AG09309 (cell line): Measurements from ENCODE around the gene ARL14EP.

ENCODE experiments used
- DNase-seq: peaks from one replicate; pipeline ENCODE4 v3.0.0-alpha.2; 2010; ENCODE audit warnings: low read depth
- H3K4me3 ChIP-seq: 2 replicates; pipeline ENCODE4 v1.5.1; 2011; ENCODE audit warnings: mild to moderate bottlenecking, low read depth, low read length, moderate library complexity; ENCODE audit not compliant: control insufficient read depth
- CTCF ChIP-seq: IDR thresholded peaks from 2 replicates; pipeline ENCODE4 v1.5.1; 2011; ENCODE audit warnings: mild to moderate bottlenecking, low read depth, low read length, inconsistent platforms; ENCODE audit not compliant: insufficient read depth, control insufficient read depth; ENCODE audit errors: missing control alignments

ARL14EP gene

GRCh38 chr11:30285416-30286121 lies 37.3 kb upstream of the ARL14EP start:
- TF ChIP-seq CTCF = no peak
- DNase-seq = no peak
- no peak overlapping the region for H3K4me3 ChIP-seq

GRCh38 chr11:30291331-30291730 lies 31.6 kb upstream of the ARL14EP start:
- H3K4me3 ChIP-seq = no peak overlapping the region
- no peak for TF ChIP-seq CTCF
- DNase-seq = no peak

- no peak overlapping the region for H3K4me3 ChIP-seq
- no peak for TF ChIP-seq CTCF
- DNase-seq = no peak
Observed at GRCh38 chr11:30292545-30292944, 30.4 kb upstream of the ARL14EP start.

- DNase-seq = no peak
- no peak for TF ChIP-seq CTCF
- H3K4me3 ChIP-seq = no peak overlapping the region
Observed at GRCh38 chr11:30295178-30295885, 27.6 kb upstream of the ARL14EP start.

- no peak for DNase-seq
- no peak for TF ChIP-seq CTCF
- H3K4me3 ChIP-seq = no peak overlapping the region
Observed at GRCh38 chr11:30304620-30305019, 18.3 kb upstream of the ARL14EP start.

- TF ChIP-seq CTCF = no peak
- no peak for DNase-seq
Observed at GRCh38 chr11:30310623-30311022, 12.3 kb upstream of the ARL14EP start.

More at GRCh38 chr11:30310623-30311022, 12.3 kb upstream of the ARL14EP start:
- no peak overlapping the region for H3K4me3 ChIP-seq
